Measurements from ENCODE around the gene CRYBG1. TPM values are rescaled to one million over a fixed set of nuclear protein-coding genes. Genes with fewer than 3 reads are reported as not detected.

CRYBG1 gene
- total RNA-seq, 1 donor from 2014 or later: 0.06 TPM

DNA sequence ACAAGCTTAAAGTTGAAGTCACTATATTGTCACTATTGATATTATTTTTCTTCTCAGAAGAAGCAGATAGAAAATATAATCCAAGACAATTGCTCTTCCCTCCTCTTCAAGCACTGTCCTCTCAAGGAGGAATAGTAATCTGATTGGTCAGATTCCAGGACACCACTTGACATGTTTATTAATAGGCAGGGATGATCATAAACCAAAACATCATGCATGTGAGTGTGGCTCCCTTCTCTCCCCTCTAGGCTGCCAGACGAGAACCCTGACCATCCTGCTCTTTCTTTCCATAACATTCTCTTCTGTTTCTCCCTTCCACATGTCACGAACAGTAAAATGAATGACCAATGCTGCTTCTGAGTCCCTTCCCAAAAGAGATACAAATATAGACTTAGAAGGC is 42.5 kb upstream of the CRYBG1 start:
- Histone ChIP-seq H3K79me2 (ENCODE audit: low read depth) (peaks cover 73% of the 10 kb centered on the region), H3K27me3 (no peaks in the 10 kb centered on the region), H3K4me2 (no peak overlapping the region), H2AFZ (replicated peaks) (no peak overlapping the region), H4K20me1 (ENCODE audit: low read depth) (peaks cover 18% of the 10 kb centered on the region), H3F3A (ENCODE audit: low read depth) (no peaks in the 10 kb centered on the region), H3K36me3 (peaks cover 10% of the 10 kb centered on the region), H3K27ac (no peak overlapping the region), H3K4me1 (no peaks in the 10 kb centered on the region), H3K9ac (no peak overlapping the region), H3K4me3 (no peak overlapping the region), H3K9me3 (ENCODE audit: low read depth) (no peaks in the 10 kb centered on the region)
- Mint-ChIP-seq H3K27ac (no peak overlapping the region), H3K4me3 (no peak overlapping the region), H3K9me3 (no peaks in the 10 kb centered on the region), H3K36me3 (peaks cover 6% of the 10 kb centered on the region), H3K4me1 (no peaks in the 10 kb centered on the region), H3K27me3 (ENCODE audit: insufficient read depth, low read depth) (peaks cover 5% of the 10 kb centered on the region)
- no peak for DNase-seq (ENCODE audit: low spot score)
- TF ChIP-seq EZH2phosphoT487 (IDR thresholded peaks at IDR 0.05) (no peak), EZH2 (IDR thresholded peaks at IDR 0.05) (no peak)
- TF ChIP-seq, protein P1, sequence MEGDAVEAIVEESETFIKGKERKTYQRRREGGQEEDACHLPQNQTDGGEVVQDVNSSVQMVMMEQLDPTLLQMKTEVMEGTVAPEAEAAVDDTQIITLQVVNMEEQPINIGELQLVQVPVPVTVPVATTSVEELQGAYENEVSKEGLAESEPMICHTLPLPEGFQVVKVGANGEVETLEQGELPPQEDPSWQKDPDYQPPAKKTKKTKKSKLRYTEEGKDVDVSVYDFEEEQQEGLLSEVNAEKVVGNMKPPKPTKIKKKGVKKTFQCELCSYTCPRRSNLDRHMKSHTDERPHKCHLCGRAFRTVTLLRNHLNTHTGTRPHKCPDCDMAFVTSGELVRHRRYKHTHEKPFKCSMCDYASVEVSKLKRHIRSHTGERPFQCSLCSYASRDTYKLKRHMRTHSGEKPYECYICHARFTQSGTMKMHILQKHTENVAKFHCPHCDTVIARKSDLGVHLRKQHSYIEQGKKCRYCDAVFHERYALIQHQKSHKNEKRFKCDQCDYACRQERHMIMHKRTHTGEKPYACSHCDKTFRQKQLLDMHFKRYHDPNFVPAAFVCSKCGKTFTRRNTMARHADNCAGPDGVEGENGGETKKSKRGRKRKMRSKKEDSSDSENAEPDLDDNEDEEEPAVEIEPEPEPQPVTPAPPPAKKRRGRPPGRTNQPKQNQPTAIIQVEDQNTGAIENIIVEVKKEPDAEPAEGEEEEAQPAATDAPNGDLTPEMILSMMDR (IDR thresholded peaks at IDR 0.05): no peak

DNA sequence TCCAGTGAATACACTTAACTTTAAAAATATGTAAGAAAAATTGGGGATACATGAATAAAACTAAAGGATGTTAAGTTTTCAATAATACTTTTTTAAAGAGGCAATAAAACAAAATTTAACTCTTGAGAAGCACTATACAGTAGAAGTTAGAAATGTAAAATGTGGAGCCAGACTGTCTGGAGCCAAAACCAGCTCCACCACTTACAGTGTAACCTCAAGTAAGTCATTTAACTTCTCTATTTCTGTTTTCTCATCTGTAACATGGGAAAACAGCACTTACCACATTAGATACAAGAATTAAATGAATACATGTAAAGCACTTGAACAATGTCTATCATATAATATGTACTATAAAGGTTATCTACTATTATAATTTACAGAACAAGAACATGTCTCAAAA is 41.7 kb upstream of the CRYBG1 start:
- Histone ChIP-seq H3K27ac (no peak overlapping the region), H3K4me2 (no peak overlapping the region), H3K4me3 (no peak overlapping the region), H2AFZ (replicated peaks) (no peak overlapping the region), H3K9ac (no peak overlapping the region), H3K36me3 (peaks cover 10% of the 10 kb centered on the region), H3K4me1 (no peaks in the 10 kb centered on the region), H3K27me3 (no peaks in the 10 kb centered on the region), H3F3A (ENCODE audit: low read depth) (no peaks in the 10 kb centered on the region), H3K9me3 (ENCODE audit: low read depth) (no peaks in the 10 kb centered on the region), H4K20me1 (ENCODE audit: low read depth) (peaks cover 18% of the 10 kb centered on the region), H3K79me2 (ENCODE audit: low read depth) (peaks cover 74% of the 10 kb centered on the region)
- Mint-ChIP-seq H3K27ac (no peak overlapping the region), H3K27me3 (ENCODE audit: insufficient read depth, low read depth) (peaks cover 5% of the 10 kb centered on the region), H3K4me1 (peaks cover 4% of the 10 kb centered on the region), H3K4me3 (no peak overlapping the region), H3K9me3 (no peaks in the 10 kb centered on the region), H3K36me3 (peaks cover 5% of the 10 kb centered on the region)
- DNase-seq (ENCODE audit: low spot score): no peak
- TF ChIP-seq EZH2 (IDR thresholded peaks at IDR 0.05) (no peak), EZH2phosphoT487 (IDR thresholded peaks at IDR 0.05) (no peak)
- TF ChIP-seq, protein P1 (IDR thresholded peaks at IDR 0.05): no peak

DNA sequence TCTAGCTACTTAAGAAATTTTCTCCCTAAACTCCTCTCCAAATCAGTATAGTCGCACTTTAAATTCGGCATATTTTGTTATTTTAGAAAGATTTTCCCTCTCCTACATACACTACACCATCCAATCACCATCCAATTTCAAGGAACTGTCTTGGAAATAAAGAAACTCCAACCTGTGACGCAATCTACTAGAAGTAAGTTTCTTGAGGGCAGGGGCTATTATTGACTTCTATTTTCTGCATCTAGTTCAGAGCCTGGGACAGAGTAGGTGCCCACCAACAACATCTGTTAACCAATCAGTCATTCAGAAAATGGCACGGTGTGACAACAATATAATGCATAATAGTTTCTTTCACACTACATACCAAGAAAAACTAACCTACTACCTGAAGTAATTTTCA is 38.6 kb upstream of the CRYBG1 start:
- H3K36me3 Mint-ChIP-seq: no peaks in the 10 kb centered on the region

More for the DNA sequence above, 38.6 kb upstream of the CRYBG1 start:
- no peak overlapping the region for H3K4me3 Mint-ChIP-seq
- no peaks in the 10 kb centered on the region for H3K9me3 Mint-ChIP-seq
- Histone ChIP-seq H4K20me1 (ENCODE audit: low read depth) (peaks cover 9% of the 10 kb centered on the region), H3K27me3 (no peaks in the 10 kb centered on the region), H3K4me1 (peaks cover 7% of the 10 kb centered on the region), H3F3A (ENCODE audit: low read depth) (peaks cover 10% of the 10 kb centered on the region), H3K4me2 (no peak overlapping the region), H3K9ac (no peak overlapping the region), H2AFZ (replicated peaks) (no peak overlapping the region), H3K27ac (no peak overlapping the region), H3K9me3 (ENCODE audit: low read depth) (no peaks in the 10 kb centered on the region), H3K36me3 (no peaks in the 10 kb centered on the region), H3K79me2 (ENCODE audit: low read depth) (peaks cover 82% of the 10 kb centered on the region), H3K4me3 (no peak overlapping the region)
- H3K27me3 Mint-ChIP-seq (ENCODE audit: insufficient read depth, low read depth): peaks cover 12% of the 10 kb centered on the region
- peaks cover 18% of the 10 kb centered on the region for H3K4me1 Mint-ChIP-seq
- DNase-seq (ENCODE audit: low spot score): no peak
- H3K27ac Mint-ChIP-seq: no peak overlapping the region
- TF ChIP-seq EZH2 (IDR thresholded peaks at IDR 0.05) (no peak), EZH2phosphoT487 (IDR thresholded peaks at IDR 0.05) (no peak)
- TF ChIP-seq, protein P1 (IDR thresholded peaks at IDR 0.05): no peak

Data from neural progenitor cell (in vitro differentiated cells).